Central memory CD8-positive, alpha-beta T cell (primary cell): ENCODE measurements around the gene GPR162.

Experiments used
- ATAC-seq: fragments of 150-1000 bp; cut with Tn5 transposase; replicated peaks from 2 replicates; pipeline ENCODE4 v1.10.0; 2022; ENCODE audit warnings: mild to moderate bottlenecking, moderate FRiP score, moderate number of reproducible peaks; ENCODE audit not compliant: poor library complexity, severe bottlenecking; ENCODE audit errors: extremely low read depth
- DNase-seq, 2 donors: peaks; one replicate each; pipeline ENCODE4 v3.0.0; 2021; ENCODE audit warnings: low spot score in 2 of 2
- H3K27ac Mint-ChIP-seq: one replicate; pipeline ENCODE4 v1.8.0; 2022; ENCODE audit warnings: low read depth, mild to moderate bottlenecking, moderate library complexity, mixed read lengths
- H3K27me3 Mint-ChIP-seq: one replicate; pipeline ENCODE4 v1.8.0; 2022; ENCODE audit warnings: mixed read lengths
- H3K36me3 Mint-ChIP-seq: one replicate; pipeline ENCODE4 v1.8.0; 2022; ENCODE audit warnings: mild to moderate bottlenecking, moderate library complexity, mixed read lengths; ENCODE audit not compliant: insufficient read depth
- H3K4me1 Mint-ChIP-seq: one replicate; pipeline ENCODE4 v1.8.0; 2022; ENCODE audit warnings: mixed read lengths
- H3K4me3 Mint-ChIP-seq: one replicate; pipeline ENCODE4 v1.8.0; 2022; ENCODE audit warnings: mild to moderate bottlenecking, moderate library complexity, mixed read lengths
- H3K9me3 Mint-ChIP-seq: one replicate; pipeline ENCODE4 v1.8.0; 2022; ENCODE audit warnings: mixed read lengths

Gene GPR162

GRCh38 chr12:6837370-6838060 is 15.9 kb downstream of the GPR162 start:
- no peak overlapping the region for H3K4me3 Mint-ChIP-seq
- H3K9me3 Mint-ChIP-seq, result no peaks in the 10 kb centered on the region
- H3K27ac Mint-ChIP-seq, result no peak overlapping the region
- peaks cover 3% of the 10 kb centered on the region for H3K36me3 Mint-ChIP-seq
- H3K4me1 Mint-ChIP-seq, result no peaks in the 10 kb centered on the region
- ATAC-seq, result no peak
- H3K27me3 Mint-ChIP-seq, result no peaks in the 10 kb centered on the region
- DNase-seq, result no peak

- Mint-ChIP-seq H3K27ac (no peak overlapping the region), H3K36me3 (peaks cover 4% of the 10 kb centered on the region), H3K9me3 (no peaks in the 10 kb centered on the region)
Measured at GRCh38 chr12:6838854-6839253, 17.2 kb downstream of the GPR162 start.

GRCh38 chr12:6839482-6840201 is 18.0 kb downstream of the GPR162 start:
- no peak overlapping the region for H3K27ac Mint-ChIP-seq
- ATAC-seq, result no peak
- DNase-seq, result no peak
- H3K4me1 Mint-ChIP-seq, result no peaks in the 10 kb centered on the region
- H3K27me3 Mint-ChIP-seq, result no peaks in the 10 kb centered on the region
- peaks cover 3% of the 10 kb centered on the region for H3K36me3 Mint-ChIP-seq
- H3K9me3 Mint-ChIP-seq, result no peaks in the 10 kb centered on the region
- no peak overlapping the region for H3K4me3 Mint-ChIP-seq

More at GRCh38 chr12:6838854-6839253, 17.2 kb downstream of the GPR162 start:
- Mint-ChIP-seq H3K4me1 (no peaks in the 10 kb centered on the region), H3K4me3 (no peak overlapping the region), H3K27me3 (no peaks in the 10 kb centered on the region)
- no peak for DNase-seq
- no peak for ATAC-seq

GRCh38 chr12:6840330-6840729 is 18.7 kb downstream of the GPR162 start:
- Mint-ChIP-seq H3K9me3 (no peaks in the 10 kb centered on the region), H3K27me3 (no peaks in the 10 kb centered on the region), H3K27ac (no peak overlapping the region), H3K36me3 (peaks cover 3% of the 10 kb centered on the region), H3K4me1 (no peaks in the 10 kb centered on the region), H3K4me3 (no peak overlapping the region)
- ATAC-seq (no peak), DNase-seq (no peak)

GRCh38 chr12:6840761-6841515 is 19.3 kb downstream of the GPR162 start, which contains the start of gene GNB3:
TSS of gene GNB3 (plus strand) at chr12:6840925. CDS start at chr12:6841288, 363 bp downstream.
- DNase-seq (no peak), ATAC-seq (no peak)
- Mint-ChIP-seq H3K4me3 (no peak within 1 kb of the TSS), H3K9me3 (no peaks in the 10 kb centered on the region), H3K36me3 (peaks cover 5% of the 10 kb centered on the region), H3K27ac (no peak within 1 kb of the TSS), H3K4me1 (no peaks in the 10 kb centered on the region), H3K27me3 (no peaks in the 10 kb centered on the region)

- no peaks in the 10 kb centered on the region for H3K27me3 Mint-ChIP-seq
- peaks cover 5% of the 10 kb centered on the region for H3K36me3 Mint-ChIP-seq
- DNase-seq, result no peak
- no peaks in the 10 kb centered on the region for H3K9me3 Mint-ChIP-seq
- no peak for ATAC-seq
- no peaks in the 10 kb centered on the region for H3K4me1 Mint-ChIP-seq
- no peak overlapping the region for H3K27ac Mint-ChIP-seq
- H3K4me3 Mint-ChIP-seq, result no peak overlapping the region
Measured at GRCh38 chr12:6842075-6842474, 20.5 kb downstream of the GPR162 start.

- Mint-ChIP-seq H3K27ac (no peak overlapping the region), H3K27me3 (no peaks in the 10 kb centered on the region), H3K4me1 (no peaks in the 10 kb centered on the region)
Measured at GRCh38 chr12:6843118-6843902, 21.7 kb downstream of the GPR162 start.

GRCh38 chr12:6845395-6845794 is 23.8 kb downstream of the GPR162 start:
- Mint-ChIP-seq H3K9me3 (no peaks in the 10 kb centered on the region), H3K36me3 (peaks cover 5% of the 10 kb centered on the region), H3K27ac (no peak overlapping the region), H3K4me1 (peaks cover 6% of the 10 kb centered on the region), H3K4me3 (no peak overlapping the region), H3K27me3 (no peaks in the 10 kb centered on the region)
- no peak for ATAC-seq
- no peak for DNase-seq

More at GRCh38 chr12:6843118-6843902, 21.7 kb downstream of the GPR162 start:
- H3K9me3 Mint-ChIP-seq, result no peaks in the 10 kb centered on the region
- no peak overlapping the region for H3K4me3 Mint-ChIP-seq
- no peak for ATAC-seq
- H3K36me3 Mint-ChIP-seq, result peaks cover 5% of the 10 kb centered on the region
- no peak for DNase-seq

- H3K4me1 Mint-ChIP-seq, result peaks cover 13% of the 10 kb centered on the region
- ATAC-seq, result no peak
- H3K4me3 Mint-ChIP-seq, result no peak overlapping the region
- no peaks in the 10 kb centered on the region for H3K9me3 Mint-ChIP-seq
- no peaks in the 10 kb centered on the region for H3K27me3 Mint-ChIP-seq
- peaks cover 12% of the 10 kb centered on the region for H3K36me3 Mint-ChIP-seq
- no peak for DNase-seq
- H3K27ac Mint-ChIP-seq, result no peak overlapping the region
Measured at GRCh38 chr12:6846316-6846869, 24.8 kb downstream of the GPR162 start.

- Mint-ChIP-seq H3K4me3 (no peak overlapping the region), H3K27ac (no peak overlapping the region), H3K9me3 (no peaks in the 10 kb centered on the region), H3K4me1 (peaks cover 20% of the 10 kb centered on the region), H3K36me3 (peaks cover 21% of the 10 kb centered on the region), H3K27me3 (no peaks in the 10 kb centered on the region)
- DNase-seq, result no peak
- no peak for ATAC-seq
Measured at GRCh38 chr12:6847676-6848075, 26.1 kb downstream of the GPR162 start.

- Mint-ChIP-seq H3K27ac (no peak overlapping the region), H3K27me3 (no peaks in the 10 kb centered on the region), H3K4me1 (peaks cover 35% of the 10 kb centered on the region), H3K4me3 (no peak overlapping the region), H3K9me3 (no peaks in the 10 kb centered on the region), H3K36me3 (peaks cover 21% of the 10 kb centered on the region)
- DNase-seq (no peak), ATAC-seq (no peak)
Measured at GRCh38 chr12:6849427-6849826, 27.8 kb downstream of the GPR162 start.
